Measurements from ENCODE around the gene PITRM1. TPM values are rescaled to one million over a fixed set of nuclear protein-coding genes. Genes with fewer than 3 reads are reported as not detected.
A peak's percentile ranks its signal among the peaks of the same experiment; 100 is the strongest.
"Not testable (repeated sequence)": the region's sequence is repeated elsewhere in the genome, so short reads cannot be mapped to it uniquely, and the experiment has no call there.

Gene PITRM1
- total and polyA plus RNA-seq, 2 experiments from 2014 or later: 79.7 to 94.4 TPM

- H2AFZ ChIP-seq: no peak overlapping the region
- in situ Hi-C loops (cut with MboI): no loop called here
Measured at GRCh38 chr10:3193751-3194150, 21.2 kb upstream of the PITRM1 start.

GRCh38 chr10:3192856-3193635 lies 20.5 kb upstream of the PITRM1 start:
- Histone ChIP-seq H2AFZ (peak overlapping the region; percentile 80), H3K9me2 (ENCODE audit: insufficient read depth) (no peaks in the 10 kb centered on the region), H3K9me3 (ENCODE audit: low read depth) (no peaks in the 10 kb centered on the region), H3K36me3 (ENCODE audit: low read depth) (no peaks in the 10 kb centered on the region), H3K4me1 (ENCODE audit: insufficient read depth) (peaks cover 10% of the 10 kb centered on the region), H3K9ac (peak overlapping the region; percentile 44), H3F3A (ENCODE audit: insufficient read depth) (peaks cover 6% of the 10 kb centered on the region; the same call in 1 of the 2 replicates), H3K4me3 (peak overlapping the region; percentile 65), H3K27me3 (replicated peaks; ENCODE audit: insufficient read depth) (no peaks in the 10 kb centered on the region), H3K4me2 (ENCODE audit: unreplicated experiment) (peak overlapping the region; percentile 76), H4K20me1 (ENCODE audit: insufficient read depth) (no peaks in the 10 kb centered on the region), H3K79me2 (ENCODE audit: insufficient read depth) (no peaks in the 10 kb centered on the region), H3K27ac (no peak overlapping the region)
- DNase-seq: peak; percentile 86
- in situ Hi-C loops (cut with MboI): no loop called here
- whole genome bisulfite sequencing, 2 experiments (ENCODE audit: low coverage in 1 of 2, low lambda C conversion rate in 2 of 2, missing lambda C conversion rate in 2 of 2): 3 to 5% methylated on average over 19 of the region's 19 CpGs
- TF ChIP-seq EZH2 (IDR thresholded peaks at IDR 0.05; ENCODE audit: insufficient read depth, poor library complexity, severe bottlenecking) (no peak), EZH2phosphoT487 (IDR thresholded peaks at IDR 0.05; ENCODE audit: insufficient read depth, low read depth) (no peak)

More at GRCh38 chr10:3193751-3194150, 21.2 kb upstream of the PITRM1 start:
- Histone ChIP-seq H3K4me1 (ENCODE audit: insufficient read depth) (peaks cover 13% of the 10 kb centered on the region), H3K4me3 (no peak overlapping the region), H3K27ac (no peak overlapping the region), H3K9me3 (ENCODE audit: low read depth) (no peaks in the 10 kb centered on the region), H3K36me3 (ENCODE audit: low read depth) (no peaks in the 10 kb centered on the region), H3K9ac (no peak overlapping the region), H3K27me3 (replicated peaks; ENCODE audit: insufficient read depth) (no peaks in the 10 kb centered on the region), H3K4me2 (ENCODE audit: unreplicated experiment) (no peak overlapping the region), H3F3A (ENCODE audit: insufficient read depth) (peaks cover 7% of the 10 kb centered on the region; the same call in 1 of the 2 replicates), H4K20me1 (ENCODE audit: insufficient read depth) (no peaks in the 10 kb centered on the region), H3K9me2 (ENCODE audit: insufficient read depth) (no peaks in the 10 kb centered on the region), H3K79me2 (ENCODE audit: insufficient read depth) (no peaks in the 10 kb centered on the region)
- no peak for TF ChIP-seq EZH2 (IDR thresholded peaks at IDR 0.05; ENCODE audit: insufficient read depth, poor library complexity, severe bottlenecking)
- TF ChIP-seq EZH2phosphoT487 (IDR thresholded peaks at IDR 0.05; ENCODE audit: insufficient read depth, low read depth): no peak
- 93 to 94% methylated on average over 6 of the region's 6 CpGs for WGBS, 2 experiments (ENCODE audit: low coverage in 1 of 2, low lambda C conversion rate in 2 of 2, missing lambda C conversion rate in 2 of 2)
- no peak for DNase-seq

- H3K4me2 ChIP-seq (ENCODE audit: unreplicated experiment): no peak overlapping the region
- no peaks in the 10 kb centered on the region for H3F3A ChIP-seq (ENCODE audit: insufficient read depth)
- TF ChIP-seq EZH2 (IDR thresholded peaks at IDR 0.05; ENCODE audit: insufficient read depth, poor library complexity, severe bottlenecking) (no peak), EZH2phosphoT487 (IDR thresholded peaks at IDR 0.05; ENCODE audit: insufficient read depth, low read depth) (no peak)
- H3K4me3 ChIP-seq: no peak overlapping the region
- H3K9me3 ChIP-seq (ENCODE audit: low read depth): no peaks in the 10 kb centered on the region
- H3K79me2 ChIP-seq (ENCODE audit: insufficient read depth): no peaks in the 10 kb centered on the region
- DNase-seq: no peak
- no peaks in the 10 kb centered on the region for H3K9me2 ChIP-seq (ENCODE audit: insufficient read depth)
- no peak overlapping the region for H3K9ac ChIP-seq
- no peak overlapping the region for H2AFZ ChIP-seq
- H4K20me1 ChIP-seq (ENCODE audit: insufficient read depth): no peaks in the 10 kb centered on the region
- no peaks in the 10 kb centered on the region for H3K4me1 ChIP-seq (ENCODE audit: insufficient read depth)
- WGBS, 2 experiments (ENCODE audit: low coverage in 1 of 2, low lambda C conversion rate in 2 of 2, missing lambda C conversion rate in 2 of 2): 84 to 89% methylated on average over 3 of the region's 3 CpGs
- no peaks in the 10 kb centered on the region for H3K27me3 ChIP-seq (replicated peaks; ENCODE audit: insufficient read depth)
- H3K36me3 ChIP-seq (ENCODE audit: low read depth): no peaks in the 10 kb centered on the region
- in situ Hi-C loops (cut with MboI): no loop called here
- no peak overlapping the region for H3K27ac ChIP-seq
Measured at GRCh38 chr10:3190817-3191216, 18.2 kb upstream of the PITRM1 start.

- H2AFZ ChIP-seq; H3K36me3 ChIP-seq (ENCODE audit: low read depth); in situ Hi-C loops (cut with MboI); H3F3A ChIP-seq (ENCODE audit: insufficient read depth); H3K9me2 ChIP-seq (ENCODE audit: insufficient read depth); H3K9me3 ChIP-seq (ENCODE audit: low read depth); H3K27me3 ChIP-seq (replicated peaks; ENCODE audit: insufficient read depth); H3K4me2 ChIP-seq (ENCODE audit: unreplicated experiment); H3K79me2 ChIP-seq (ENCODE audit: insufficient read depth); DNase-seq; H3K4me1 ChIP-seq (ENCODE audit: insufficient read depth); H3K4me3 ChIP-seq; H3K9ac ChIP-seq; H4K20me1 ChIP-seq (ENCODE audit: insufficient read depth); H3K27ac ChIP-seq: not testable (repeated sequence)
- 63 to 65% methylated on average over 3 of the region's 3 CpGs for WGBS, 2 experiments (ENCODE audit: low coverage in 1 of 2, low lambda C conversion rate in 2 of 2, missing lambda C conversion rate in 2 of 2)
Measured at GRCh38 chr10:3187229-3187628, 14.6 kb upstream of the PITRM1 start.
